ENCODE data around the gene FUS.
"Not testable (repeated sequence)": the region's sequence is repeated elsewhere in the genome, so short reads cannot be mapped to it uniquely, and the experiment has no call there.

Gene FUS

DNA sequence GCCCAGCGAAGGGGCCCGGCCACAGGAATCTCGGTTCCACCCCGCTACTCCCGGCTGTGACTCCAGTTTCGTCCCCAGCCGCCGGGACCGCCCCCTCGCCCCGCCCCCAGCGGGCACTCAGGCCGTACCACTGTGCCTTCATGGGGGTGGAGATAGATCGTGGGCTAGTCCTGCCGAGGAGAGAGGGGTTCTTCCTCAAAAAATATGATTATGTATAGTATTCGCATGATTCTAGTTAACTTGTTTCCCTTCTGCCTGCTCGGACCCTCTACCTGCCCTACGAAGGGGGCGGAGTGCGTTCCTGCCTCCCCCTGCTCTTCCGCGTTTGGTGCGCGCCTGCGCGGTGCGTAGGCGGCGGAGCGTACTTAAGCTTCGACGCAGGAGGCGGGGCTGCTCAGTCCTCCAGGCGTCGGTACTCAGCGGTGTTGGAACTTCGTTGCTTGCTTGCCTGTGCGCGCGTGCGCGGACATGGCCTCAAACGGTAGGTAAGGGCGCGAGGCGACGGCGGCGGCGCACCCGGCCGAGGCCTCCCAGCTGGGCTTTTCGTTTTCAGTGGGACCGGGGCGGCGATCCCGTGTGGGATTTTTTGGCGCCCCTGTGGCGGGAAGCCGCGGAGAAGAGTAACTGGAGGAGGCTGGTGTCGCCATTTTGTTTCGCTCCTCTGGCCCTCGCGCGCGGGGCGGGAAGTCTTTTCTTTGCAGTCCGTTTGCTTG, at the start of gene FUS:
TSS of gene FUS (plus strand) at position 393 of the 713 bp plus-strand sequence. CDS start at position 469, 76 bp downstream.
- no peak for DNase-seq

DNA sequence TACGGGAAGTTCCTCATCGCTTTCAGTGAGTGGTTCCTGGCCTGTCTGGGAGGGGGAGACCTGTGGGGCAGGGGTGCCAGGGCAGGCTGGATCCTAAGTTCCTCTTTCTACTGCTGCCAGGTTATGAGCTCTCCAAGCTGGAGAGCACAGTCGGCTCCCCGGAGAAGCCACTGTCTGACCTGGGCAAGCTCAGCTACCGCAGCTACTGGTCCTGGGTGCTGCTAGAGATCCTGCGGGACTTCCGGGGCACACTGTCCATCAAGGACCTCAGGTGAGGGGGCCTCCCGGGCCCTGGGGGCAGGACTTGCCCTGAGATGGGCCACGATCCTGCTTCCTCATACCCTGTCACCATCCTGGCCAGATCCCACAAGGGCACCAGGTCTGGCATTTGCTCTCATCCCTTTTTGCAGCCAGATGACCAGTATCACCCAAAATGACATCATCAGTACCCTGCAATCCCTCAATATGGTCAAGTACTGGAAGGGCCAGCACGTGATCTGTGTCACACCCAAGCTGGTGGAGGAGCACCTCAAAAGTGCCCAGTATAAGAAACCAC, 49.5 kb upstream of the FUS start:
- no peak for DNase-seq

DNA sequence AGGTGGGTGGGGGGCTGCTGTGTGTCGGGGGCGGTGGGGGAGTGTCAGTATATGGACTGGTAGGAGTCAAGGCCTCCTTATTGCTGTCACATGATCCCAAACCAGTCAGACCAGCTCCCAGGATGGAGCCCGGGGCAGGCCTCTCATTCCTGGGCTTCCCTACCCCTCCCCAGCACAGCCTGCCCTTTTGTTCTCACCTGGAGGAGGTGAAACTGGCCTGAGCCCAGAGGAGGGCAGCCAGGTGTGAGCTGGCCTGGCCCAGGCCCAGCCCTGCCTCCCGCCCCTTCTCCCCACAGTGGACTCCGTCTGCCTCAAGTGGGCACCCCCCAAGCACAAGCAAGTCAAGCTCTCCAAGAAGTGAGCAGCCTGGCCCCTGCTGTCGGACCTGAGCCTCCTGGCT, 49.0 kb upstream of the FUS start:
- DNase-seq, result no peak

DNA sequence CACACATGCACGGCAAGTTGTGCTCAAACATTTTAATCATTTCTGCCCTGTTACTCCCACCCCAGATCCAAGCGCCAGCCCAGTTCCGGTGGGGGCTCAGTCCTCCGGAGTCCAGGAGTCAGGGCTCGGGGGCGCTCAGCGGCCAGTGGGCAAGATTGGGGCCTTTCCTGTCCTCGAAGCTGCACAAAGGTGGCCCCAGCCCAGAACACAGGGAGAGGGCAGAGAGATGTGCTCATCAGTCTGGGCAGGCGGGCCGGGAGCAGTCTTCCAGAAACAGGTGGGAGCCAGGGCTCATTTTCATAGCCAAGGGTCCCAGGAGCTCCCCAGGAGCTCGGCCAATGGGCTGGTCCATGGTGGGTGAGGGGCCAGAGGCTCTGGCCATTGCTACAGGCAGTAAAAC, 48.5 kb upstream of the FUS start:
- DNase-seq, result no peak

DNA sequence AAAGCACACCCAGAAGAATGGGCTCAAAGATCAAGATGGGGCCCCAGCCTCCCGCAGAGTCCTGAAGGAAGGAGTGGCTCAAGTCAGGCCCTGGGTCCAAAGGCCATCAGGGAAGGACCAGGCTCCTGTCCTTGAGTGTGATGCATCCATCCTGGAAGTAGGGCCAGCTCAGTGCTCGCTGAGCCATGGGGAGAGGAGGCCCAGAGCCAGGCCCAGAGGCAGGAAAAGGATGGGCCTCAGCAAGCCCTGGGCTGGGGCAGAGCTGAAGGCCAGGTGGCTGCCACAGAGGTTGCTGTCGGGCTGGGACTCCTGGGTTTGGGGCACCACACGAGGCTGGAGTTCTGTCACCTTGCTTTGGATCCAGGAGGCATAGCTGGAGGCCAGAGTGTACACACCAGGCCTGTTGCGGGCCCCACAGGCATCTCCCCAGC, 48.1 kb upstream of the FUS start:
- no peak for DNase-seq

DNA sequence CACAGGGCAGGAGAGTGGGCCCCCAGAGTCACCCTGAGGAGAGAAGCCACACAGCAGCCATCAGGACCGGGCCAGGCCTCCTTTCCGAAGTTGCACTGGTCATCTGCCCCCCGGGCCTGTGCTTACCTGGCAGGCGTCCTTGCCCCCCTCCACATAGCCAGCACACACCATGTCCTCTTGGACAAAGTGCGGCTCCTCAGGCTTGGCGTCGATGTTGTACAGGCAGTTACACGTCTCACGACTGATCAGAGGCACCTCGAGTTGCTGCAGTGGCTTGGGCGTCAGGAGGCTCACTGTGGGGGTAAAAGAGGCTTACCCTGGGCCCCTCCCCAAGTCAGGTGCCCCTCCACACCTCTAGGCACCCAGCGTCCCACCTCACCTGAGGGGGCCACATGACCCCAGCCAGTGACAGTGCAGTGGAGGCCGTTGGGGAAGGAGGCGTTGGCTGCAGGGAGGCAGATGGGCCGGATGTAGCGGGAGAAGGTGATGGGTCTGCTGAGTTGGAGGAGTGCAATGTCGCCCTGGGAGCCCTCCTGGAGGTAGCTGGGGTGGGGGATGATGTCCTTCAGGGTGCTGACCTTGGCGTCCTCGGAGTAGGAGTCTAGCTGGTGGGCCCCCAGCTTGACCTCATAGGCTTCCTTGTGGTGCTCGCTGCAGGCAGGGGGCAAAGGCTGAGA, 47.5 kb upstream of the FUS start:
- no peak for DNase-seq

DNA sequence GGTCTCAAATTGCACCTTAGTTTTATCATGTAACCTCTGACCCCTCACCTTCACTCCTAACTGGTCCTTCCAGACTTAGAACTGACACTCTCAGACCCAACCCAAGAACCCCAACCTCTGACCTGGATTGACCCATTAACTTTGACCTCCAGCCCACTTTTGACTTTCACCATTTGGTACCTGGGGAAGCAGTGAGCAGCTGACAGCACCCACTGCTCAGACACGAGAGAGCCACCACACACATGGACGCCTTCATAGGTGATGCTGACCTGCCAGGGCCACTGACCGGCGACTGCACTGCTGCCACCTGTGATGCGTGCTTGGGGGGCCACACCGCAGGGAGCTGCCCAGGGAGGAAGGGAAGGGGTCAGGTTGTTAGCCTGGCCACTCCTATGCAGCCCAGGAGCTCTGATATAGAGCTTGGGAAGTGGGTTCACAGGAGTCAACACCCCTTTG, 46.9 kb upstream of the FUS start:
- DNase-seq, result no peak

DNA sequence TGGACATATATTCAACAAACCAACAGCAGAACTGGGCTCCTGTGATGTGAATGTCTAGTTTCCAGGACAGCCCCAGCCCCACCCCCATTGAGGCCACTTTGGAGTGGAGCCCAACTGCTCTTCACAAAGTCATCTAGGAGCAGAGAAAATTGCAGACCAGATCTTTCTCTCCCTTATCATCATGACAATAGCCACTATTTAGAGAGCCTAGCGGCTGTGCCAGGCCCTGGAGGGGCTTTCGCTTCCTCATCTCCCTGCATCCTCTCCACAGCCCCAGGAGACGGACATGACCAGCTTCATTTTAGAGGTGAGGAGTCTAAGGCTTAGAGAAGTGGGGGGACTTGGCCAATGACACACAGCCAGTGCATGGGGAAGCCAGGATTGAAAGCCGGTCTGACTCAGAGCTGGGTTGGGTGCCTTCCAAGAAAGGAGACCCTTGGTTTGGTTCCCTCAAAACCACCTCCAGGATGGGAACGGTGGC, 45.8 kb upstream of the FUS start:
- no peak for DNase-seq

DNA sequence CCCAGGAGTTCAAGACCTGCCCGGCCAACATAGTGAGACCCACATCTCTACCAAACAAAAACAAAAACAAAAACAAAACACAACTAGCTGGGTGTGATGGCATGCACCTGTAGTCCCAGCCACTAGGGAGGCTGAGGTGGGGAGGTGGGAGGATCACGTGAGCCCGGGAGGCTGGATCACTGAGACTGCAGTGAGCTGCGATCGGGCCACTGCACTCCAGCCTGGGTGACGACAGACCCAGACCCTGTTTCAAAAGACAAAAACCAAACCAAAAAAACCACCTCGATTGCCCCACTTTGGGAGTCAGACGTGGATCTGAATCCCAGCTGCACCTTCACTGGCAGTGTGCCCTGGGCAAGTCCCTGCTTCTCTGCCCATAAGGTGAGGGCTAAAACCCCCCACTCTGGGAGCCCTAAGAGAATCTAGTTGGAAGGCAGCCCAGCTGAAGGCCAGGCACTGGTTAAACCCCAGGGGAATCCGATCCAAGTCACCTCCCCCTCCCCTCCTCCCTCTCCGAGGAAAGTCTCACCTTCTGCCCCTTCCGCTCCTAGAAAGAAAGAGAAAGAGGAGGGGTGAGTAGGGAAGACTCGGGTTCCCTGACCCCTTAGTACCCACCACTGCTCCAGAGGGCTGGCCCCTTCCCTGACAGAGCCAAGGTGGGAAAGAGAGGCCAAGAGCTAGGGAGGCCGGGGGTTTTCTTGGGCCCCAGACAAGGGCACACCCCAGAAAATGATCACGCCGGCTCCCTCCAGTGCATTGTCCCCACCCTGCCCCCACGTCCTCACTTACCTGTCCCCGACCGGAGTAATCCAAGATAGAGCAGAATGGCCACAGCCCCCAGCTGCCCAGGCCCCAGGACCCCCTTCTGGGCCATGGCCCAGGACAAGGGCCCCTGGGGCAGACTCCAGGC, 45.1 kb upstream of the FUS start:
- no peak for DNase-seq

DNA sequence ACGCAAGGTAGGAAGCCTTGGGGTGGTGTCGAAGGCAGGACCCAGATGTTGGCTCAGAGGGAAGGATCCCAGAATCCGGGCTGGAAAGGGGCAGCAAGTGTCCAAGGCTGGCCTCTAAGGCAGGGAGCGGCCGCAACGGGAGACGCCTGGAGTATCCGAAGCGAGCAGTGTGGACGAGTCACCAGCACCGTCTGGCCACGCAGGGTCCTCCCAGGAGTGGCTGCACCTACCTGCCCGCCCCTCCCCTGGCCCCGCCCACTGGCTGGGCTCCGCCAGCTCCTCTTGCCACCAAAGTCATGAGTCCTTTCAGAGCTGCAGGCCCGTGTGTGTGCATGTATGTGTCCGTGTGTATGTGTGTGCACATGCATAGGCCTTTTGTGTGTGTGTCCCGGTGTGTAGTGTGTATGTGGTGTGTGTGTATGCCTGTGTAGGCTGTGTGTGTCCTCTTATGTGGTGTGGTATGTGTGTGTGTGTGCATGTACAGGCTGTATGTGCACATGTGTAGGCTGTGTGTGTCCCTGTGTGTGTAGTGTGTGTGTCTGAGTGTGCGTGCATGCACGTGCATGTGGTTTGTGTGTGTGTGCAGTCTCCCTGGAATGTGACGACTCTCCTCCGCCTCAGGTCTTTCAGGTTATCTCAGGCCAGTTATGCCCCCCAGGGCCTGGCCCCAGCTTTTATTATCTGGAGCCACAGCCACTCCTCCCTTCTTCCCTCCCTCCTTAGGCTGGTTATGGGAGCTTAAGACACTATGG, 44.2 kb upstream of the FUS start, which contains the start of gene PRSS8:
TSS of gene PRSS8 (minus strand) at position 193 of the 752 bp plus-strand sequence. CDS start 229 bp downstream, outside the sequence.
- no peak for DNase-seq

DNA sequence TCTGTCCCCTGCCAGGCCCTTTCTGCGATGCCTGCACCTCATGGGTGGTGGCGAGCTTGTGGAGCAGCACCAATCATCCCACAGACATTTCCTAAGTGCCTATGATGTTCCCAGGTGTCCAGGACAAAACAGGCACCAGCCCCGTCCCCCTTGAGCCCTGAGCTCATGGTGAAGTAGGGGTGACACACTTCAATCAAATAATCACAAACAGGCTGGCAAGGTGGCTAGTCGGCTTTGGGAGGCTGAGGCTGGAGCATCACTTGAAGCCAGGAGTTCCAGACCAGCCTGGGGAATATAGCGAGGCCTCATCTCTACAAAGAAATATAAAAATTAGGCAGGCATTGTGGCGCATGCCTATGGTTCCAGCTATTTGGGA, 43.7 kb upstream of the FUS start:
- no peak for DNase-seq

DNA sequence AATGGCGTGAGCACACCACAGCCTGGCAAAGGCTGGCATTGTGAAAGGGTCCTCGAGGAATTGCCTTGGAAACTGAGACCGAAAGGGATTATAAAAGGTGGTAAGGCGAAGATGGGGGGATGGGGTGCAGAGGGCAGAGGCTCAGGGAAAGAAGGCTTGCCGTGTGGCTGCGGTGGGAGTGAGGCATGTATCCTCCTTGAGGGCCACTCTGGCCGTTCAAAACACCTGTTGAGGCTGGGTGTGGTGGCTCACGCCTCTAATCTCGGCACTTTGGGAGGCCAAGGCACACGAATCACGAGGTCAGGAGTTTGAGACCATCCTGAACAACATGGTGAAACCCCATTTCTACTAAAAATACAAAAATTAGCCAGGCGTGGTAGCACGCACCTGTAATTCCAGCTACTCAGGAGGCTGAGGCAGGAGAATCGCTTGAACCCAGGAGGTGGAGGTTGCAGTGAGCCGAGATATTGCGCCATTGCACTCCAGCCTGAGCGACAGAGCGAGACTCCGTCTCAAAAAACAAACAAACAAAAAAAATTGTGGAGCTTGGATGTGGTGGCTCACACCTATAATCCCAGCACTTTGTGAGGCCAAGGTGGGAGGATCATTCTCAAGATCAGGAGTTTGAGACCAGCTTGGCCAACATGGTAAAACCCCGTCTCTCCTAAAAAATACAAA, 43.0 kb upstream of the FUS start:
- DNase-seq, result not testable (repeated sequence)

DNA sequence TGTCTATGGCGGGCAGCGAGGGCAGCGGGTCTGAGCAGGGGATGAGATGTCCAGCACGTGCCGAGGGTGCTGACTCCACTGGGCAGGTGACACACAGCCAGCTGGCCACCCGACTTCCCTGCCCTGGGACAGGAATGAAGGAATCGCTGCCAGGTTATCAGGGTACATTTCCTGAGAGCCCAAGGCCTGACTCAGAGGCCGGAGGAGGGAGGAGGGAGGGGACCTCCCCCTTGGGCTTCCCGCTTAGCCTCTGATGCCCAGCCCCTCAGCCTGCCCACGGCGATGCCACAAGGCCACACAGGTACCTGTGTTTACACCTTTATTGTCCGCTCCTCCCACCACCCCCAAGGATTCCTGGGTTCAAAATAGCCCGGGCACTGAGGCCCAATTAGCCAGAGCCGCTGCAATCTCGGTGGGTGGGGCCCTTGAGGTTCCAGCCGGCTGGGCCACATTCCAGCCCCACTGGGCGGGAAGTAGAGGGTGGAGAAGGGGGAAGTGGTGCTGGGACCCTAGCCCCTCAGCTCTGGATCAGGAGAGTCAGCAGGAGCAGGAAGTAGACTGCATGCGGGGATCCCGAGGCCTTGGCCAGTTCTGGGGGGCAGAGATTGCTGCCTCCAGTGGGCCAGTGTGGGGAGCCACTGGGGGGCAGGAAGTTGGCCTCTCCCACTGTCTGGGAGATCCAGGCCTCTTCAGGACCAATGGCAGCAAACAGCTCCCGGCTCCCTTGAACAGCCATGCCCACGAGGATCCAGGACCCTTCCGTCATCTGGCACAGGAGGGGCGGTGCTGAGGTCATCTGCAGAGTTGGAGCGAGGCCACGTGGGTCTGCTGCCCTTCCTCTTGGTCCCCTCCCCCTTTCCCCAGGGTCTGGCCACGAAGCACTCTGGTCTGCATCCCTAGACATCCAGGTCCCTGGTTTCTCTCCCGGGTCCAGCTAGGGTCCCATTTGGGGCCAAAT, 41.0 kb upstream of the FUS start:
- DNase-seq, result no peak

DNA sequence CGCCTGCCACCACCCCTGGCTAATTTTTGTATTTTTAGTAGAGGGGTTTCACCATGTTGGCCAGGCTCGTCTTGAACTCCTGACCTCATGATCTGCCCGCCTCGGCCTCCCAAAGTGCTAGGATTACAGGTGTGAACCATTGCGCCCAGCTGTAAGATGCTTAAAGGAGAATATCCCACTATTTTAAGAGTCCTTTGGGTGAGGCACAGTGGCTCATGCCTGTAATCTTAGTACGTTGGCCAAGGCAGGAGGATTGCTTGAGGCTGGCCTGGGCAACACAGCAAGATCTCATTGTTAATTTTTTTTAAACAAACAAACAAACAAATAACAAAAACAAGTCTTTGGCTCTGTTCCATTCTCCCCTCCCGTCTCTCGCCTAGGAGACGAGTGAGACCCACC, 38.9 kb upstream of the FUS start:
- not testable (repeated sequence) for DNase-seq

DNA sequence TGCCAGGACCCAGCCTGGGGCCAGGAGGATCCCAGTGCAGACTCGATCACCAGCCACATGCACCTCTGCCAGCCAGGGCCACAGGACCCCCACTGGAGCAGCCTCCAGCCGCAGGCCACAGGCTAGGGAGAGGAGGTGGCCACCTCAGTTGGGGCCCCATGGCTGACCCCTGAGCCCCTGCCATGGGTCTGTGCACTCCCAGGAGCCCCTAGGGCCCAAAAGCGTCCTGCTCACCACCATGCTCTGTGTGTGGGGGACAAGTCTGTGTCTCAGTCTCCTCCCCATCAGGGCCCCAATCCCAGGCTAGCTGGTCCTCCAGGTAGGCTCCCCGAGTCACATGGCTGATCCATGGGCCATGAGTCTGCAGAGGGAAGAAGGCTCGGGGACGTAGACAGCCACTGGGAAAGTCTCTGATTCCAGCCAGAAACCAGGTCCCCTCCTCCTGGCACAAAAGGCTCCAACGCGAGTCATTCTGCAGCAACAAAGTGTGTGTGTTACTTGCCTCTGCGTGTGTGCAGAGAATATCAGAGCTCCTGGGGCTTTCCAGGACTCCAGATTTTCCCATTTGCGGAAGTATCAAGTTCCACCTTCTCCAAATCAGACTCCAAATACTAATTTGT, 38.3 kb upstream of the FUS start:
- DNase-seq, result no peak

DNA sequence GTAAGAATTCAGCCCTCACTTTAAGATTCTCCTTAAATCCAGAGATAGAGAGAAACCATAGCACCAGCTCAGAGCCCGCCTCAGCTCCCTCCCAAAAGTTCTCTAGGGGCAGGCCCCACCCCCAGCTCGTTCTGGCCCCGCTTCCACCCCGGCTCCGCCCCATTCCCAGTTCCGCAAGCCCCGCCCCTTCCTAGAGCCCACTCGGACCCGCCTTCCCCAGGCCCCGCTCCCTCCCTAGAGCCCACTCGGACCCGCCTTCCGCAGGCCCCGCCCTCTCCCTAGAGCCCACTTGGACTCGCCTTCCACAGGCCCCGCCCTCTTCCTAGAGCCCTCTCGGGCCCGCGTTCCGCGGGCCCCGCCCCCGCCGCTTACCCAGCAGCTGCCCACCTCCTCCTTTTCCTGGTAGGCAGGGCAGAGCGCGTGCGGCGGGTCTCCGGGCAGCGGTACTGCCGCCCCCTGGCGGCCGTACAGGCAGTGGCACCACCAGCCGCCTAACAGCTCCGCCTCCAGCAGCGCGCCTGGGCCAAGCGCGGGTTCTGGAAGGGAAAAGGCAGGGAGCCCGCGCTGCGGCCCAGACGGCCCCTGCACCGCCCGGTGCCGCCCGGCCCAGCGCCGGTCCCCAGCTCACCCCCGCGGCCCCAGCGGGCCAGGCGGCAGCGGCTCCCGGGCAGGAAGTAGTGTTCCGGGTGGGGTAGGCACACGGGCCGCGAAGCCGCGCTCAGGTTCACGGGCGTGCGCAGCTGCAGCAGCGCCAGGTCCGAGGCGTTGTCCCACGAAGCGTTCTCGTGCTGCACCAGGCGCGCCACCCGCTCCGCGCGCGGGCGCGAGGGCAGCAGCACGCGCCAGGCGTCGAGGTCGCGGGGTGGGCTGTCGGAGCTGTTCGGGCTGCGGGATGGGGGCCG, 37.6 kb upstream of the FUS start:
- DNase-seq, result peak; percentile 82

DNA sequence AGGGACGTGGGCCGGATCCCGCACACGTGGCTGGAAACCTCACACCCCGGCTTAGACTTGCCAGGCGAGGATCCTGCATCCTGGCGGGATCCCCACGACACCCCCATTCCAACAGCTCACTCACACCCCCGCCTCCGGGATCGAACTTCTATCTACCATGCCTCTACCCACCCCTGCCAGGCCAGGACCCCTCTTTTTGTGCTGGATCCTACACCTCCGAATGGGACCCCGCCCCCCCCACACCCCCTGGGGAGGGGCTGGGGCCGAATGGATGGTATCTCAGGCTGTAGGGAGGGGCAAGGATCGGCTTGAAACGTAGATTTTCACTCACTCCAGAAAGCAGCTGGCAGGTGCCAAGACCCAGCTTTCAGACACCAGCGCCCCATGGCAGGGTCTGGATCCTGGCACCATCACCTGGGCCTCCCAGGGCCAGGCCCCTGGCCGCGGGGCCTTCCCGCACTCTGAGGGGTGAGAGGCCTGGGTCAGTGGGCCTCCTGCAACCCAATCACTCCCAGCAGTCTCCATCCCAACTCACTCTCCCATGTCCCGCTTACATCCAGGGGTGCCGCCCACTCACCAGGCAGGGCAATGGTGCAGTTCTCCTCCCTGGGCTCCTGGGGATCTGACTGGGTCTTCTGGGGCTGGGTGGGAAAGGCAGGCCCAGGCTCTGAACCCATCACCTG, 36.8 kb upstream of the FUS start:
- DNase-seq, result no peak

DNA sequence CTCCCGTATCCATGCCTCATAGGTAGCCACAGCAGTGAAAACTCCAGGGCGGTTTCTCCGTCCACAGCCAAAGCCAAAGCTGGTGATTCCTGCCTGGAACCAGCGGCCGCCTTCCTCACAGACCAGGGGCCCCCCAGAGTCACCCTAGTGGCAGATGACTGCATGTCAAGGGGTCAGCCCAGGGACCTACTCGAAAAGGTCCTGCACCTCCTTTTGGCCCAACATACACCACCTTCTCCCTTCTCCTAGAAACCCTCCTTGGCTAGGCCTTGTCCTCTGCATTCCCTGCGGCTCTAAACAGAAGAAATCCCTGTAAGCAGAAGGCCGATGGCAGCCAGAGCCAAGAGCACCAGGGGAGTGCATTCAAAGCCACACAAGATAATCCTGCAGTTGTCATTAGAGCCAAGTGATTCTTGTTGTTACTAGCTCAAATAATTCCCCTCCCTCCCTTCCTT, 36.2 kb upstream of the FUS start:
- DNase-seq, result no peak

All from NCI-H187 treated with DMSO at 0.1 percent for 48 hours (cell line).